Neural progenitor cell (in vitro differentiated cells): ENCODE data around the gene HHAT.

ENCODE experiments used
- EZH2 ChIP-seq: fragments of 200-600 bp; sonication (generic); IDR thresholded peaks from 2 replicates; pipeline ENCODE4 v1.6.1; 2017; ENCODE audit warnings: antibody characterized with exemption, mild to moderate bottlenecking, moderate library complexity
- EZH2phosphoT487 ChIP-seq: fragments of 200-600 bp; sonication (generic); IDR thresholded peaks from 2 replicates; pipeline ENCODE4 v1.6.1; 2017; ENCODE audit warnings: antibody characterized with exemption
- TF ChIP-seq, protein P1 (sequence below): fragments of 200-600 bp; sonication (generic); IDR thresholded peaks from 2 replicates; pipeline ENCODE4 v1.5.1; 2017; ENCODE audit warnings: antibody characterized with exemption, mild to moderate bottlenecking

DNA sequence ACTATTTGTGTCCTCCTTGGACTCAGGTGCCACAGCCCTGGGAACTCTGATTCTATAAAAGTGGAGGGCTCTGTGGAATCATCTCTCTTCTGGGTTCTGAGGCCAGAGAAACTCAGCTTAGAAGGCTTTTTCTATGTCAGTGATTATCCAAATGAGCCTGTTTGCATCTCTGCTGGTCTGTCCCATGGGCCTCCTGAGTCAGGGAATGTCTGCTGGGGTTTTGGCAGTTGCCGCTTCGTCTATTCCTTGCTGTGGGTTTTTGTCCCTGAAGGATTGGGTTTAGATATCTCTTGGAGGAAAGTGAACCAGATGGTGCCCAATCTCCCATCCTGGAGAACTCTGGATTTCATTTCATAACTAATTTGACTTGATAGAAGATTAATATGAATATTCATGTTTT lies 297.6 kb downstream of the HHAT start:
- TF ChIP-seq, protein P1, sequence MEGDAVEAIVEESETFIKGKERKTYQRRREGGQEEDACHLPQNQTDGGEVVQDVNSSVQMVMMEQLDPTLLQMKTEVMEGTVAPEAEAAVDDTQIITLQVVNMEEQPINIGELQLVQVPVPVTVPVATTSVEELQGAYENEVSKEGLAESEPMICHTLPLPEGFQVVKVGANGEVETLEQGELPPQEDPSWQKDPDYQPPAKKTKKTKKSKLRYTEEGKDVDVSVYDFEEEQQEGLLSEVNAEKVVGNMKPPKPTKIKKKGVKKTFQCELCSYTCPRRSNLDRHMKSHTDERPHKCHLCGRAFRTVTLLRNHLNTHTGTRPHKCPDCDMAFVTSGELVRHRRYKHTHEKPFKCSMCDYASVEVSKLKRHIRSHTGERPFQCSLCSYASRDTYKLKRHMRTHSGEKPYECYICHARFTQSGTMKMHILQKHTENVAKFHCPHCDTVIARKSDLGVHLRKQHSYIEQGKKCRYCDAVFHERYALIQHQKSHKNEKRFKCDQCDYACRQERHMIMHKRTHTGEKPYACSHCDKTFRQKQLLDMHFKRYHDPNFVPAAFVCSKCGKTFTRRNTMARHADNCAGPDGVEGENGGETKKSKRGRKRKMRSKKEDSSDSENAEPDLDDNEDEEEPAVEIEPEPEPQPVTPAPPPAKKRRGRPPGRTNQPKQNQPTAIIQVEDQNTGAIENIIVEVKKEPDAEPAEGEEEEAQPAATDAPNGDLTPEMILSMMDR = no peak
- TF ChIP-seq EZH2phosphoT487 (no peak), EZH2 (no peak)
